GM21447 (cell line): ENCODE data around the gene SOSTDC1.
"Not testable (repeated sequence)": the region's sequence is repeated elsewhere in the genome, so short reads cannot be mapped to it uniquely, and the experiment has no call there.

Source experiments
- ATAC-seq: cut with Tn5 transposase; IDR thresholded peaks from one replicate; pipeline ENCODE4 v1.9.1; 2021; ENCODE audit not compliant: unreplicated experiment

The SOSTDC1 gene, protein sequence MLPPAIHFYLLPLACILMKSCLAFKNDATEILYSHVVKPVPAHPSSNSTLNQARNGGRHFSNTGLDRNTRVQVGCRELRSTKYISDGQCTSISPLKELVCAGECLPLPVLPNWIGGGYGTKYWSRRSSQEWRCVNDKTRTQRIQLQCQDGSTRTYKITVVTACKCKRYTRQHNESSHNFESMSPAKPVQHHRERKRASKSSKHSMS

DNA sequence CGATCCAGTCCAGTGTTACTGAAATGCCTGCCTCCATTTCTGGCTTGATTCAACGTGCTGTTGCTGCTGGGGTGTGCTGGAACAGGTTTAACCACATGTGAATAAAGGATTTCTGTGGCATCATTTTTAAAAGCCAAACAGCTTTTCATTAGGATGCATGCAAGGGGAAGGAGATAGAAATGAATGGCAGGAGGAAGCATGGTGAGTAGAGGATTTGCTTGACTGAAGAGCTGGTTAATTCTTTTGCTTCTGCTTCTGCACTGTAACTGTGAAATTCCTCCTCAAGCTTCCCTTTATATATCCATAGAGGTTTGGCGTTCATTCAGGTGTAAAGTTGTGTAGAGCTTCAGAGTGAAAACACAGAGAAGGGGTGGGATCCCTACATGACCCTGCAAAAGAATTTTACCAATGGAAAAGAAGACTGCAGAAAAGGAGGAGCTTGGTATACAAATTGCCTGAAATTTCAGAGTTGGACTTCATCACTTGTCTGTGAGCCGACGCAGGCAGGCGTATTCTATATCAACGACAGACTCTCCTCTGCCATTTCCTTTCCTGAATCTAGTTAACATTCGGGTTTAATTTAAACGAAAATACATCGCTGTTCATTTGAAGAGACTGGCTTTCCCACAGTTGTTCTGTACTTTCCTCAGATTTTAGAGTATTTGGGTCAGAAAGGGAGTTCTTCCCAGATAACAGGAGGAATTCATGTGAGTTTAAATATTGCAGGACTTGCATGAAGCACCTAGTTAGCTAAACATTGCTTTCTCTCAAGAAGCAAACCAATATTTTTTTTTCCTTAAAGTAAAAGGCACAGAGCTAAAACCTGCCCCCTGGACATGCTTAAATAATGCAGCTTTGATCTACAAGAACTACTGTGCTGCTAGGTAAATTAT is at the start of gene SOSTDC1:
SOSTDC1 (minus strand) TSS at position 270 of the 893 bp plus-strand sequence; CDS start at position 200, 70 bp downstream.
- ATAC-seq, result no peak

DNA sequence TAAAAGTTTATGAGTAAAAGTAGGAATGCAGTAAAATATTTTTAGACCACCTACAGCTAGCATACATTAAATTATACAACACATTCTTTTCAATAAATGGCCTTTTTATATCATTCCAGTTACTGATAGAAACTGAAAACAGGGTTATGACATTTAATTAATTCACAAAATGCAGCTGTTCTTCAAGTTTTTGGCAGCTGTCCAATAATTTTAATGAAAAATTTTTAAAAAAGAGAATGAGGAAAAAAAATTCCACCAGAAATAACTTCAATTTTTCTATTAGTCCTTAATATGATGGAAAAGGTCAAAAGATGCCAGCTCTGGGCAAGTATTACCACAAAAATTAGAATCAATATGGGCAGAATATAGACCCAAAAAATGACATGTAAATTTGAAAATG is 49.2 kb upstream of the SOSTDC1 start:
- ATAC-seq, result no peak

DNA sequence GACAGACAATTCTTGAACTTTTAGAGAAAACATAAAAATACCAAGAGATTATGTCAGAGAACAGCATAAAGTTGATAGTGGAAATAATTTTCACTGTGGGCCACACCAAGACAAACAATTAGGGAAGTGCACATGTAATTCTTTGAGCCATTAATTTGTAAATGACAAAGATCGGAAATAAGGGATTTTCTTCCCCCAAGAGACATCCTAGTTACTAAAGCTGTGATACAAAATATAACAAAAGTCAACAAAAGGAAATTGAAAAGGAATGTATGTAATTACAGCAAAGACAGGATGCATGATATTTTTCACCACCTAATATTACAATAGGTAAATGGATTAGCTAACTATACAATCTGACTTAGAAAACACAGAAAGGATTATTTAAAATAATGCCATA is 48.7 kb upstream of the SOSTDC1 start:
- no peak for ATAC-seq

DNA sequence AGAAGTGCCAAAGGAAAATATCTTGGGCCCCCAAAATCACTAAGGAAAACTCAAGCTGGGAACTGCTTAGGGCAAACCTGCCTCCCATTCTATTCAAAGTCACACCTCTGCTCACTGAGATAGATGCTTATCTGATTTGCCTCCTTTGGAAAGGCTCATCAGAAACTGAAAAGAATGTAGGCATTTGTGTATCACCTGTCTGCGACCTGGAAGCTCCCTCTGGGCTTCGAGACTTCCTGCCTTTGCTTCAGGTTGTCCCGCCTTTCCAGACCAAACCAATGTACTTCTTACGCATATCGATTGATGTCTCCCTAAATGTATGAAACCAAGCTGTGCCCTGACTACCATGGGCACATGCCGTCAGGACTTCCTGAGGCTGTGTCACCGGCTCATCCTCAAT is 46.6 kb upstream of the SOSTDC1 start:
- ATAC-seq, result no peak

DNA sequence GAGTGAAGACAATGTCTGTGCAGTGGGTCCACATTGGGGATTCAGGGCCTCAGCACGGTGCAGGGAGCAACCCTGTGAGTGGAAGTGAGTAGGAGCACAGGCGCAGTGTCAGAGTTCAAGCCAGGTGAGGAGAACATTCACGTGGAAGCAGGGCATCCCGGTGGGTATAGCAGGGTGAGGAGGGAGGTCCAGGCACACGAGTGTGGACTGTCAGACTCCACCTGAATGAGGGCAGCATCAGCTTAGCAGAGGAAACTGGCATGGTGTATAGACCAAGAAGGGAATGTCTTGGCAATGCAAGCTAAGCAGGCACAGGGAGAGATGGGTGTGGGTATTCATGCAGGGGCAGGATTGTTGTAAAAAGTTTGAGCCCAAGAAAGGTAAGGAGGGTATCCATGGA is 45.8 kb upstream of the SOSTDC1 start:
- ATAC-seq, result no peak

DNA sequence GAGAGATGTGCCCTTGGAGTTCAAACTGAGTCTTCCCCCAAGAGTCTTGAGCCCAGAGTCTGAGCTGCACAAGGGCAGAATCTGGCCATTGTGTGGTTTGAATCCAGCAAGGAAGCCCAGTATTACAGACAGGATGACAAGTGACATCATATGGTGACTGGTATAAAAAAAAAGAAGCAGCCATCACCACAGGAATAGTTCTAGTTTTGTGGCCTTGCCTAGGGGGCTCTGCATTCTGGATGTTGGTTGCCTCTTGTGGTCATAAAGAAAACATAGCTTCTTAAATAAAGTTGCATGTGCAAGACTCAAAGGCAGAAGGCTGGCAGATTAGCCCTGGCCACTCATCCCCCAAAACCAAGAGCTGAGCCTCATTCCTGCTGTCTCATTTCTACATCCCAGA is 44.3 kb upstream of the SOSTDC1 start:
- ATAC-seq, result no peak

DNA sequence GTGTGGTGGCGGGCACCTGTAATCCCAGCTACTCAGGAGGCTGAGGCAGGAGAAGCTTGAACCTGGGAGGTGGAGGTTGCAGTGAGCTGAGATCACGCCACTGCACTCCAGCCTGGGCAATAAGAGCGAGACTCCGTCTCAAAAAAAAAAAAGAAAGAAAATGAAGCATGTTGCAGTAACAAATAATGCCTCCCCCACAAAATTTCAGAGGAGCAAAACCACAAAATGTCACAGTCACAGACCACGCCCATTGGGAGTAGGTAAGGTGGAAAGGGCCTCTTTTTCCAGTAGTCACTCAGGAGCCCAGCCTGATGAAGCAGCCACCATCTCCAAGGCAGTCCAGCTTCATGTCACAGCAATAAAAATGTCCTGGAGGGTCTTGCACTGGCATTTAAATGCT is 40.9 kb upstream of the SOSTDC1 start:
- not testable (repeated sequence) for ATAC-seq

DNA sequence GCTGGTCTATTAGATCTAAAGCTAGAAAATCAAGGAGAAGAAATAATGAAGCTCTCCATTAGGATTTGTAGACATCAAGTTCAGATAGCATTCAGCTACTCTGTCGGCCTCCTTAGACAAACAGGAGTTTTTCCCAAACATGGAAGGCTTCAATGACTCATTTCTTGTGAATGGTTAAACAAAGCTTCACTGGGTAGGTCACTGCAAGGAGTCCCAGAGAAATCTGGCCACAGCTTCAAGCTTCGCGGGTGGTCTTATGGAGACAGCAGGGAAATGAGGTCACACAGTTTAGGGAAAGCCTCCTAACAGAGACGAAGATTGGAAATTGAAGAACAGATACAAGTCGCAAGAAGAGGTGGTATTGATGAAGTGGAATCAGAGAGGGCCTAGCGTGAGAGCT is 38.5 kb upstream of the SOSTDC1 start:
- ATAC-seq, result no peak

DNA sequence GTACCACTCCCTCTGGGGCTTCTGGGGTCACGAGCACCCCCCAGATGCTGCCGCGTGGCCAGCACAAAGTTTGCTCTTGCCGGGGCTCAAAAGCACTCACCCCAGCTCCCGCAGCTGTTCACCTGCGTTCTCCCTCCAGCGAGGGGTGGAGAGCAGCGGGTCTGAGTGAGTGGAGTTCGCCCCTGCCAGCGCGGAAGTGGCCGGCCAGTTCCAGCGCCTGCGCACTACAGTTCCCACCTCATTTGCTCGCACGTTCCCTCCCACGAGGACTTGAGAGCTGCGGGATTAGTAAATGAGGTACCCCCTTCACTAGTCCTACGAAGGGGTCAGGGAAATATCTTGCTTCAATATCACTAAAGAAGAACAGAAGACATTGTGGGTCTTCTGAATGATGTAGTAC is 36.8 kb upstream of the SOSTDC1 start:
- ATAC-seq, result no peak

DNA sequence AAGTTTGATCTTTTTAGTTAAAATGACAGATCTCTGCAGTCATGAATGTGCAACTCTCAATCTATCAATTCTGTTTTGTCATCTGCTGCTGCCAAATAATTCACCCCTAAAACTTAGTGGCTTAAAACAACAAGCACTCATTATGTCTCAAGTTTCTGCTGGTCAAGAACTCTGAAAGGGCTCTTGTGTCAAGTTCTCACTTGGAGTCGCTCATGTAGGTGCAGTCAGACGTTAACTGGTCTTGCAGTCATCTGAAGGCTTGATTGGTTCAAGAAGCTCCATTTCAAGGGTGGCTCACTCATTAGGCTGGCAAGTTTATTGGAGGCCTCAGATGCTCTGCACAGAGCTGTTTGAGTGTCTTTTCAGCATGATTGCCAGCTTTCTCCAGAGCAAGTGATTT is 32.6 kb upstream of the SOSTDC1 start:
- no peak for ATAC-seq

DNA sequence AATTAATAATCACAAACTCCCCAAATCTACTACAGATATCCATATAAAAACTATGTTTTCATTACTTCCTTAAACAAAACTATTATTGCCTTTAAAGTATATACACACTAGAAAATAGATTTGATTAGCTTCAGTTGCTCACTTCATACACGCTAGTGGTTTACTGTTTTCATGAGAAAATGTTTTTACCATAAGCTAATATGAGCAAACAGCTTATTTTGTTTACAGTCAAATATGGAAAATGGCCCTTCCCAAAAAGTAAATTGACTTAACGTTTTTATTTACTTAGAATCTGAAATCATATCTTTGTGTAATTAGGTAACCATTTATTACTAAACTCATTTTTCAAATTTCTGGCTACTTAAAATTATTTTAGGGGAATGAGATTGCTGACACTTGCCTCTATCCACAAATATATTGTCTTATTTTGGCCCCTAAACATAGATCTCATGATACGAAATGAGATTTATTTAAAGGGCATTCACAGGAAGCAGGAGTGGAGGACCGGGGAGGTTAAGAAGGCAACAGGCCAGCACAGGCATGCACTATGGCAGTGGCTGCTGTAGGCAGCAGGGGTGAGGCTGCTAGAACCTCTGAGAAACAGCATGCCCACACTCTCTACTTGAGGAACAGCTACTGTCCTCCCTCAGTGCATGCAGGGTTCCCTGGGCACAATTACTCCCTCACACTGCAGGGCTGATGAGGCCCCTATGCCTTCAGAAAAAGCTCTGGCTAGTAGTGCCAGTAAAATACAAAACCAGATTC is 29.6 kb upstream of the SOSTDC1 start:
- ATAC-seq, result no peak

DNA sequence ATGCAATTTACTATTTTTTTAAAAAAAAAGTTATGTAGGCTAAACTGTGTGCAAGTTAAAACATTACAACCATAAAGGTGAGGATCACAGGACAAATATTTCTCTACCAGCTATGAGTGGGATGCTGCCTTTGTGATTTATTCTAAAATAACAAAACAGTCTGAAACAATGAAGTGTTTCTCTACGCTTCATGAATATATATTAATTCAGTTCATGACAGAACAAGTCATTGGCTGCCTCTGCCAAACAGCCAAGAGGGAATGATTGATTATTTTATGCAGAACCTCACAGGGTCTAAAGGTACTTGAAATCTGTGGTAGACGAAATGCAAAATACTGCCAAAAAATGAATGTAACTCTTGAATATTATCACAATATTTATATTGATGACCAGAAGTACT is 29.0 kb upstream of the SOSTDC1 start:
- no peak for ATAC-seq

DNA sequence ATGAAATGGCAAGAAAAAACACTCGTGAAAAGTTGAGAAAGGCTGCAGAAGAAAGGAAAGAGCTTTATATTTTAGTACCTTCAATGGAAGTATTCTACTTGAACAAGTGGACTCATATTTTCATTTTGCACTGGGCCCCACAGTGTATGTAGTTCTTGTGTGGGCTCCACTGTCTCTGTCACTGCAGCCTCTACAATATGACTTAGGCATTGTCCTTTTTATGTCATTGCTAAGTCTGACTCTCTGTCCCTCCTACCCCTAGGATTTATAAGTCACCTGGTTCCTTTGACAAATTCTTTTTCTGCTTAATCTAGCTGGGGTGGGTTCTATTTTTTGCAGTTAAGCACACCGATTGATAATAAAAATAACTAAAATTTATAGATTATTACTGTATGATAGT is 27.7 kb upstream of the SOSTDC1 start:
- ATAC-seq, result no peak

DNA sequence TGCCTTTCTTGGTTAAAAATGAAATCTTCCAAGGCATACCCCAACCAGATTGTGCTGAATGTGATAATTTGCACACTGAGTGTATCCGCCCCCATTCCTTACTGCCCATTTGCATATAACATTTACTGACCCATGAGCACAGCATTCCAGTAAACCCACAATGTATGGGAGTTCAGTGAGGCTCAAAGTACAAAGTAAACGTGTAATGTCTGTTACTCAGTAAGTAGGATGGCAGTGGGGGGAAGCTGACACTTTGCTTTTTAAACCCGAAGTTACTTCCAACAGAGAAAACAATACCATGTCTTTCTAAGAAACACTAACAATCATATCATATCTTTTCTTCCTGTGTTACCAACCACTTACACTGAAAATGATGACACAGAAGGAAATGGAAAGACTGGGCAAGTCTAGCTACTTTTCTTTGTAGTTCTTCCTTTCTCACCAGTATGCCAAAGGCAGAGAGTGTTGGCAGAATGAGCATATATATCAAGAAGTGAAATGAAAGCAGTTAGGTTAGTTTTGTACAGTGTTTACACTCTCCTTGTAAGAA is 27.1 kb upstream of the SOSTDC1 start:
- ATAC-seq, result no peak

DNA sequence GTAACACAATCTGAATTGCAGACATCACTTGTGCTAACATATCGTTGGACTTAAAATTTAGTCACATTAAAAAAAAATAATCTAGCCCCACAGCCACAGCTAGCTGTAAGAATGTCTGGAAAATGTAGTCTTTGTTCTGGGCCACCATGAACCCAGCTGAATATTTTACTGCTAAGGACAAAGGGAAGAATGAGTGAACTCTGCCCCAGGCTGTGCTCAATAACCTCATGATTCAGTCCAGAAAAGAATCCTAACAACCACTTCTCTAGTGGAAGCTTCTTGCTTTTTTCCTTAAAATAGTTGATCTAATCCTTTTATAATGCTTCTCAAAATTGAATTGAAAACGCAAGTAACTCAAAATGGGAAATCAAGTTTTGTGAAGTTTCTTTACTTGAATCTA is 25.6 kb upstream of the SOSTDC1 start:
- ATAC-seq, result no peak

DNA sequence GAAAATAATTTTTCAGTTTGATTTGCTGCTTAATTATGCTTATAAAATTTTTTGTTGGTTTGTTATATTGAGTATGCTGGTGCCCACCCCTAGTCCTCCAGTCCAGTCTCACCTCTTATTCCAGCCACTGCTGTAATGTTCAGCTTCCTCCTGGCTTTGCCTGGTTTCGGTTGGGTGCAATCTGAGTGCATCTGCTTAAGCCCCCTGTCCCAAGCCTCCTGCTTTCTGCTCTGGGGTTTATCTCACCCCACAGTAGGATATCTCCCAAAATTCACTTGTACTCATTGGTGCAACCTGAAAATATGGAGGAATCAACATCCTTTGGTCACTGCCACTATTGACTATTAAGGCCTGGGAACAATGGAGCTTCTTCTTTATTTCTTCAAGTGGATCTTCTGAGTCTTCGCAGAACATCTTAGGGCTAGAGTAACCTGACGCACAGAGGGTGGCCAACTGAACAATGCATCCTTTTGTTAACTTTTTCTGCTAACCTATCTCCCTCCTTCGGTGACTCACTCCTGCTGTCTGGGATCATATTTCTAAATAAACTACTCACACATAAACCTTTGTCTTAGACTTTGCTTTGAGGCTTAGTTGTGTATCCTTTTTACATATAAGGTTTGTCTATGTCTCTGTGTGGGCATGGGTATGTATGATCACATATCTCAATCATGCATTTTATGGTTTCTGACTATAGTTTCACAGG is 19.1 kb upstream of the SOSTDC1 start:
- ATAC-seq, result no peak

DNA sequence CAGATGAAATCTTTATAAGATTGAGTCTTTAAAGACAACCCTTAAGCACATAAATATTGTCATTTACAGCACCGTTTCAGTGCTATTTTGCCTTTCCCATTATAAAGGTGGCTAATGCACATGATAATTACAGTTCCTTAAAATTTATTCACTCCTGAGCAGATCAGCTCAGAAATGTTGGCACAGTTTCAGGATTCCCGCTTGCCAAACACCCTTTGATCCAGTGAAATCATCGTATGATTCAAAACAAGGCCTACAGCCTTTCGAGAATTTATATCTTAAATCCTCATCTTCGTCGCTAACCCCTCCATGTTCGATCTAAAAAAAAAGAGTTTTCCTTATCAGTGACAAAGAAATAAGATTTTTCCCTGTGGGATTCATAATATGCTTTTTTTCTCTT is 14.1 kb upstream of the SOSTDC1 start:
- ATAC-seq, result no peak

DNA sequence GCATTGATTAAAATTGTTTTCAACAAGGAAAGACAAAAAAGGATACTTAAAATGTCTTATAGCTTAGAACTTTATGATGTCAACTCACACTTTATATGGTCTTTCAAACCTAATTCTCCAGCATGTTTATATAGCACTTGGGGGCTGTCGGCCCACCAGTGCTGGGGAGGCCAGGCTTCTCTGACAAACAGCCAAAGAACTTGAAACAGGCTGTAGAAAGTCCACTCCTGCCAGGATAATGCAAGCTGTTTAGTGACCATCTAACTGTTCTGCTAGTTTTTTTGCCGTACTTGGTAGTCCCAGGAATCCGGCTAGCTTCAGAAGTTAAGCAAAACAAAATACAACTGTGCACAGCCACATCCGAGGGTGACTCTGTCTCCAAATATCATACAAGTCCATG is 13.6 kb upstream of the SOSTDC1 start:
- no peak for ATAC-seq

DNA sequence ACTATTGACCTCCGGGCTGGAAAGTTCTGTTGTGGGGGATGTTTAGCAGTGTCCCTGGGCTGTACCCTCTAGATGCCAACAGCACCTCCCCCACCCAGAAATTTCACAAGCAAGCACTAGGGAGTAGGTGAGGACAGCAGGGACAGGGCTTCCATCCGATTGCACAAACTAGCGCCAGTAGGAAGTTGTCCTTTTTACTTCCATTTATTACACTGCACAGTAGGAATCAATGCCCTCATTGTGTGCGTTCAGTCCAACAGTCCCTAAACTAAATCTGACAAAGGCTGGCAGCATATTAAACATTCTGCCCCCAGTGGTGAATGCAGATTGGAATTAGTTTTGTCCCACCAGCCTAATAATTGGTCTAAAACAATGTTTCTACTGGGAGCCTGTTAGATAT is 6.4 kb upstream of the SOSTDC1 start:
- no peak for ATAC-seq

DNA sequence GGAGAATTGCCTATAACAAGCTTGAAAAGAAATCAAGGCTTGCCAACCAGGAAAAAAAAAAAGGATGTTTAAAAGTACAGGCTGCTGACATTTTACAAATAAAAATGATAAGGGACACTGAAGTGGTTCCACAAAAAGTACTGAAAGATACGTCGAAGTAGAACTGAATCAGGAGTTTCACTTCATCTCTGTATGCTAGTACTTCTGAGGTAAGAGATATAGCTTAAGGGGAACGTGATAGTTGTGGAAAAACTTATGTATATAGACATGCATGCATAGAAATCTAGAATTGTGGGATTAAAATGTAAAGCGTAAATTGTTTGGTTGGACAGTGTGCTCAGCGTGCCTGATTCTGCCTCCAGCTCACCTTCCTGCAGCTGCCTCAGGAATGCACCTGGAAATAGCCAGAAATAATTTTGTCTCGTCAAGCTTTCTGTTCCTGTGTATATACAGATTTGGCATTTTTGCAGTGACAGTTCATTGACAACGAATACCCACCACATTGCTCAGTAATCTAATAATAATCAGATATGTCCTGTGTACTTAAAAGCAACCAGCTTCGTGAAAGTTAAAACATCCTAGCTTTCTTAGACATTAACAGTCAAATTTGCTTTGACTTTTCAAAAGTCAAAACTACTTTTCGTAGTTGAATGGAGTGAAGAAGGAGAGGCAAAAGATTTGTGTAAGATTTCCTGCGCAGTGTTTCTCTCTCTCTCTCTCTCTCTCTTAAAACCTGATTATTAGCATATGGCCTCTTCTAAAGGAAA is 1.4 kb downstream of the SOSTDC1 start:
- no peak for ATAC-seq
